Measurements from ENCODE around the gene KCNH1.

Gene KCNH1

DNA sequence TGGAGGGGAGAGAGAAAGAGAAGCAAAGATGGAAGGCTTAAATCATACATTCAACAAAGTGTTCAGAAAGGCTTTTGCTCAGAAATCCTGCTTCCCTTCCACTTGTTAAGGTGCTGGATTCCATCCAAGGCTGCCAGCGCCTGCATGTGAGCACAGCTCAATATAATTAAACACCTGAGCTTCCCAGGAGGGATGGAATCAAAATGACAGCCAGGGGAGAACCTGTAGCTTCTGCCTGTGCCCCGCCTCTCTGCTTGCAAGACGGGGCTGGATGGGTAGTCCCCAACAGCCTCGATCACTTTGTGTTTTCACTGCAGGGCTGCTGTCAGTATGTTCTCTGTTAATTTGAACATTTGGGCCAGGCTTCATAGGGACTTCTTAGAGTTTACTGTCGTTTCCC, 225.7 kb downstream of the KCNH1 start:
- Histone ChIP-seq H3K4me3 (ENCODE audit: low read length) (no peak overlapping the region), H3K36me3 (ENCODE audit: control insufficient read depth, insufficient read depth, low read length) (no peaks in the 10 kb centered on the region), H3K27ac (ENCODE audit: low read length) (no peak overlapping the region), H3K9me3 (ENCODE audit: control insufficient read depth, insufficient read depth, low read length) (no peaks in the 10 kb centered on the region), H3K4me1 (ENCODE audit: control insufficient read depth, insufficient read depth, low read length) (no peaks in the 10 kb centered on the region), H3K27me3 (ENCODE audit: control insufficient read depth, insufficient read depth, low read length) (no peaks in the 10 kb centered on the region)
- no CpG with 5 or more reads among the region's 5 CpGs for WGBS (ENCODE audit: insufficient coverage, insufficient read length)
- DNase-seq (ENCODE audit: low read depth, low spot score) = no peak

DNA sequence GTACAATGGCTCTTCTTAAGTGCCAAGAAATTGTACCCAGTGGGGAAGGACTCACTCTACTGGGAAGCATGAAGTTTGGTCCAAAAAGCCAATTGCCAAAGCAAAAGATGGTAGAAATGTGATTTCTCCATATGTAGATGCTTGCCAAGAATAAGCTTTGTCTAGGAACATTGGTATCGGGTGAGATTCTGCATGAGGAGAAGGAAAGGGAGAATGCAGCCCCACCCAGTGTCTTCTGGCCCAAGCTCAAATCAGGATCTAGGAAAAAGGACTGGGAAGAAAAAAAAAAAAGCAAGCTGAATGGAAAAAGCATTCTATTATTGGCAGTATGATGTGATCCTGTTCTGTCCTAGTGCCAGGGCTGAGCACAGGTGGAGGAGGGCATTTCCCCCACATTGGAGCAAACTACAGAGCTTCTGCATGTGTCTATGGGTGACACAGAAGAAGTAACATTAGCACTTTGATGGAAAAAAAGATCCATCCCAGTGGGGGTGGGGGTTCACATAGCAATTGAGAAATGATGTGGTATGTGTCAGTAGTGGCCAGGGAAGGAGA, 226.6 kb downstream of the KCNH1 start:
- no CpG with 5 or more reads among the region's 1 CpG for WGBS (ENCODE audit: insufficient coverage, insufficient read length)

DNA sequence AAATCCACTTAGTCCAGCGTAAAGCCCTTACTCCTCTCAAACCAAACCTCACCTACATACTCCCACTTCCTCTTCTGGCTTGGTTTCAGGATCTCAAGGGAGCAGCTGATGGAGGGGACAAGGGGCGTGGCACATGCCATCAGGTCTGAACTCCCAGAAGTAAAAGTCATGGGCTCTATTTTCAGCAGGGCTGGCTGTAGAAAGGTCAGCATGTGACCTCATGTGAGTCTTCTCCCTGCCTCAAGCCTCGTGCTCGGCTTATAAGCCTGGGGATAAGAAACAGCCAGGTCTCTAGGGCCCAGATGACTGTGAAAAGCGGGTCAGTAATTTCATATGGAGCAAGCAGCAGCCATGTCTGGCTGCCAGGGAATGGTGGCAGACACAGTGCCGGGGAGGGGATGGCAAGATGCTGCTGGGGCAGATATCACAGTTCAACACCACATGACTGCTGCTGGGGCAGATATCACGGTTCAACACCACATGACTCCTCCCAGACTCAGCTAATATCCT, 227.9 kb downstream of the KCNH1 start:
- H3K4me3 ChIP-seq (ENCODE audit: low read length) = no peak overlapping the region
- H3K36me3 ChIP-seq (ENCODE audit: control insufficient read depth, insufficient read depth, low read length) = no peaks in the 10 kb centered on the region
- H3K27me3 ChIP-seq (ENCODE audit: control insufficient read depth, insufficient read depth, low read length) = no peaks in the 10 kb centered on the region
- no peaks in the 10 kb centered on the region for H3K9me3 ChIP-seq (ENCODE audit: control insufficient read depth, insufficient read depth, low read length)
- no peaks in the 10 kb centered on the region for H3K4me1 ChIP-seq (ENCODE audit: control insufficient read depth, insufficient read depth, low read length)
- H3K27ac ChIP-seq (ENCODE audit: low read length) = no peak overlapping the region
- DNase-seq (ENCODE audit: low read depth, low spot score) = no peak
- WGBS (ENCODE audit: insufficient coverage, insufficient read length) = 100% methylated on average over 1 of the region's 7 CpGs

More for the DNA sequence above, 226.6 kb downstream of the KCNH1 start:
- Histone ChIP-seq H3K4me3 (ENCODE audit: low read length) (no peak overlapping the region), H3K4me1 (ENCODE audit: control insufficient read depth, insufficient read depth, low read length) (no peaks in the 10 kb centered on the region), H3K9me3 (ENCODE audit: control insufficient read depth, insufficient read depth, low read length) (no peaks in the 10 kb centered on the region), H3K27me3 (ENCODE audit: control insufficient read depth, insufficient read depth, low read length) (no peaks in the 10 kb centered on the region), H3K27ac (ENCODE audit: low read length) (no peak overlapping the region), H3K36me3 (ENCODE audit: control insufficient read depth, insufficient read depth, low read length) (no peaks in the 10 kb centered on the region)
- no peak for DNase-seq (ENCODE audit: low read depth, low spot score)

DNA sequence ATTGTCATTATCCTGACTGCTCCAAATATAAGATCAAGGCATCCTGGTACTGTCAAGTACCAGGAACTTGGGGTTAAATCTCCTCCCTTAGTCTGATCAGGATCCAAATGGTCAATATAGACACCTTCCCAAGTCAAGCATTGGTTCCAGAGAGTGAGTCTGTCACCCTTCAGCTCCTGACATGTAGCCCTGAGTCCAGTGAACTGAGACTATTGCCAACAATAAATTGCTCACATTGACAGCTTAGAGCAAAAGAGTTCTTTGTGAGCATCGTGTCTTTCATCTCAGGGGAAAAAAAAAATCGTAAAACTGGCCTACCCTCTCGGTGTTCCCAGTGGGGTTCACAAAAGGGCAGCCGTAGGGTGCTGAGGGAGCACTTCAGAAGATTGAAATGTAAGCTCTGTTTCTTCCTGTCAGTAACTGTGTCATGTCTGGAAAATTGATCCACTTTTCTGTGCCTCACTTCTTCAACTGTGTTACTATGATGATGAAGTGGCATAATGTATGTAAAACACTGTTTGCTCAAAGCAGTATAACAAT, 228.5 kb downstream of the KCNH1 start:
- Histone ChIP-seq H3K27ac (ENCODE audit: low read length) (no peak overlapping the region), H3K9me3 (ENCODE audit: control insufficient read depth, insufficient read depth, low read length) (no peaks in the 10 kb centered on the region), H3K4me3 (ENCODE audit: low read length) (no peak overlapping the region), H3K27me3 (ENCODE audit: control insufficient read depth, insufficient read depth, low read length) (no peaks in the 10 kb centered on the region), H3K36me3 (ENCODE audit: control insufficient read depth, insufficient read depth, low read length) (no peaks in the 10 kb centered on the region), H3K4me1 (ENCODE audit: control insufficient read depth, insufficient read depth, low read length) (no peaks in the 10 kb centered on the region)
- no peak for DNase-seq (ENCODE audit: low read depth, low spot score)
- no CpG with 5 or more reads among the region's 4 CpGs for WGBS (ENCODE audit: insufficient coverage, insufficient read length)

DNA sequence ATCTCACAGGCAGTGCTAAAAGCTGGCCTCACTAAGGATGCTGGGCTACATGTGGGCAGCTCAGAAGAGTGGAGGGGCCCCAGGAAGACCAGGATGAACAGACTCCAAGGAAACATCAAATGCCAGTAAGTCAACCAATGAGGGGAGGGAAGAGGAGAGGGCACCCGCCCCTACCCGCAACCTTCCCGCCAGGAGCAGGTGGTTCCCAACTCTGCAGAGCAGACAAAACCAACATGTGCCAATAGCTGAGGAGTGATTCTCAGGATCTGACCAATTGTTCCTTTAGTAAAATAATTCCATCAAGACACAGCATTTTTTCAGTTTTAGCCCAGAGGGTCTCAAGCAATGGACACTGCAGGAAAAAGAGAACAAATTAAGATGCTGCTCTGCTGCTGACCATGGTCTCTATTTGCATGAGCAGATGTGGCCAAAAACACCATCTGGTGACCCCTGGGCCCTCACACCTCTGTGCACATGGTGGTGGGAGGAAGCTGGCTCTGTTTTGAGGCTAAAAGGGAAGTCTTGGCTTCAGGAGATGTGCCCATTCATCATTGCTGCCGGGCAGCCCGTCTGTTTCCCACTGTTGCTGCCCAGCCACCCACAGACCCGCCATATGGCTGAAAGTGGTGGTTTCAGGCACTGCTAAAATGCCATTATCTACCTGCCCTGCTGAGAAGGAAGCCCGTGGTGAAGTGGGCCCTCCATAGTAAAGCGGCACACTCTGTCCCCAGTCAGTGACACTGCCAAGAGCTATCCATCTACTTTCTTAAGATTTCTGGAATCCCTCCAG, 231.8 kb downstream of the KCNH1 start:
- Histone ChIP-seq H3K9me3 (ENCODE audit: control insufficient read depth, insufficient read depth, low read length) (no peaks in the 10 kb centered on the region), H3K27ac (ENCODE audit: low read length) (no peak overlapping the region), H3K36me3 (ENCODE audit: control insufficient read depth, insufficient read depth, low read length) (no peaks in the 10 kb centered on the region), H3K27me3 (ENCODE audit: control insufficient read depth, insufficient read depth, low read length) (no peaks in the 10 kb centered on the region), H3K4me3 (ENCODE audit: low read length) (no peak overlapping the region), H3K4me1 (ENCODE audit: control insufficient read depth, insufficient read depth, low read length) (no peaks in the 10 kb centered on the region)
- no peak for DNase-seq (ENCODE audit: low read depth, low spot score)
- no CpG with 5 or more reads among the region's 8 CpGs for WGBS (ENCODE audit: insufficient coverage, insufficient read length)

DNA sequence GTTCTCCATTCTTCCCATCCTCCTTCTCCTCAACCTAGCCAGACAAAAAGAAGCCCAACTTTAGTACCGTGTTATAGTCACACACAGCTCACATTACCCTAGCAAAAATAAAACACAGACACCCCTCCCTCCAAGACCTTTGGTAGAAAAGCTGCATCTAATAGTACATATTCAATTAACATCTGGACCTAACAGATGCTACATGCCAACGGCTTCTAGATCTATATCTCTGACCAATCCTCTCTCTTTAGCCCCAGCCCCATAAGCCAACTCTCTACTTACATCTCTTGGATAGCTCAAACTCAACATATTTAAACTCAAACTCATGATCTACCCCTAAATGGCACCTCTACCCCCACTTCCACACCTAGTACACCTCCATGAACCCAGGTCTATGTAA, 233.1 kb downstream of the KCNH1 start:
- Histone ChIP-seq H3K4me1 (ENCODE audit: control insufficient read depth, insufficient read depth, low read length) (no peaks in the 10 kb centered on the region), H3K27ac (ENCODE audit: low read length) (no peak overlapping the region), H3K4me3 (ENCODE audit: low read length) (no peak overlapping the region), H3K27me3 (ENCODE audit: control insufficient read depth, insufficient read depth, low read length) (no peaks in the 10 kb centered on the region), H3K36me3 (ENCODE audit: control insufficient read depth, insufficient read depth, low read length) (no peaks in the 10 kb centered on the region), H3K9me3 (ENCODE audit: control insufficient read depth, insufficient read depth, low read length) (no peaks in the 10 kb centered on the region)
- WGBS (ENCODE audit: insufficient coverage, insufficient read length) = no CpG with 5 or more reads among the region's 2 CpGs
- no peak for DNase-seq (ENCODE audit: low read depth, low spot score)

DNA sequence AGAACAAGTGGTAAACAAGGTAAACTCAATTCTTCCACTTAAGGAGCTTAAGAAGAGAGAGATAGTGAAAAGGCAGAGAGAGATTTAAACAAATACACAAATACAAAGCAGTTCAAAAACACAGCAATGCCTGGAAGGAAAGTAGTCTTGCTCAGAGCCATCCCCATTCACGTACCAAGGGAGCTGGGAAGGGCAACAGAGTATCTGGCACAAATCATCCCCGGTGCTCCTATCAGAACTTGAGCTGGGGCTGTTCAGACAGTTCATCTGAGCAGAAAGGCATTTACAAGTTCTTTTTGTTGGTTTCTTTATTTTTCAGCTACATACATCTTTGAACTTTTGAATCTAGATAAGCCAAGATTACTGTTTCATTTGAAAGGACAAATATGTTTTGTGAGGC, 233.9 kb downstream of the KCNH1 start:
- Histone ChIP-seq H3K9me3 (ENCODE audit: control insufficient read depth, insufficient read depth, low read length) (no peaks in the 10 kb centered on the region), H3K36me3 (ENCODE audit: control insufficient read depth, insufficient read depth, low read length) (no peaks in the 10 kb centered on the region), H3K4me1 (ENCODE audit: control insufficient read depth, insufficient read depth, low read length) (no peaks in the 10 kb centered on the region), H3K27me3 (ENCODE audit: control insufficient read depth, insufficient read depth, low read length) (no peaks in the 10 kb centered on the region), H3K4me3 (ENCODE audit: low read length) (no peak overlapping the region), H3K27ac (ENCODE audit: low read length) (no peak overlapping the region)
- WGBS (ENCODE audit: insufficient coverage, insufficient read length) = no CpG with 5 or more reads among the region's 2 CpGs
- no peak for DNase-seq (ENCODE audit: low read depth, low spot score)

DNA sequence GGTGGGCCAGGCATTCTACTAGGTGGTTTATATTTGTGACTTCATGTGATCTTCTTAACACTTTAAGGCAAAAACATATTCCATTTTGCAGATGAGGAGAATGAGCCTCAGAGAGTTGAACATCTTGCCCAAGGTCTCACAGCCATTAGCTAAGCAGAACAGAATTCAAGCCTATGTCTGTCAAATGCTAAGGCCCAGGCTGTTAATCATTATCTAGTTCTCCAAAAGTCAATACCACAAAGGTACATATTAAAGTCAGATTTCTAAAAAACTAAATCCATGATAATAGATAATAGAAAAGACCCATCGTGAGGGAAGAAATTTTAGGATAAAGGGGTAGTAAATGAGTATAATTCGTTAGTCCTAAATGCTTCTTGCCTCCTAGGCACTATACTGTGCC, 234.3 kb downstream of the KCNH1 start:
- H3K36me3 ChIP-seq (ENCODE audit: control insufficient read depth, insufficient read depth, low read length) = no peaks in the 10 kb centered on the region
- no peaks in the 10 kb centered on the region for H3K9me3 ChIP-seq (ENCODE audit: control insufficient read depth, insufficient read depth, low read length)
- DNase-seq (ENCODE audit: low read depth, low spot score) = no peak
- no peaks in the 10 kb centered on the region for H3K27me3 ChIP-seq (ENCODE audit: control insufficient read depth, insufficient read depth, low read length)
- no CpG with 5 or more reads among the region's 2 CpGs for WGBS (ENCODE audit: insufficient coverage, insufficient read length)
- no peaks in the 10 kb centered on the region for H3K4me1 ChIP-seq (ENCODE audit: control insufficient read depth, insufficient read depth, low read length)
- H3K27ac ChIP-seq (ENCODE audit: low read length) = no peak overlapping the region
- H3K4me3 ChIP-seq (ENCODE audit: low read length) = no peak overlapping the region

DNA sequence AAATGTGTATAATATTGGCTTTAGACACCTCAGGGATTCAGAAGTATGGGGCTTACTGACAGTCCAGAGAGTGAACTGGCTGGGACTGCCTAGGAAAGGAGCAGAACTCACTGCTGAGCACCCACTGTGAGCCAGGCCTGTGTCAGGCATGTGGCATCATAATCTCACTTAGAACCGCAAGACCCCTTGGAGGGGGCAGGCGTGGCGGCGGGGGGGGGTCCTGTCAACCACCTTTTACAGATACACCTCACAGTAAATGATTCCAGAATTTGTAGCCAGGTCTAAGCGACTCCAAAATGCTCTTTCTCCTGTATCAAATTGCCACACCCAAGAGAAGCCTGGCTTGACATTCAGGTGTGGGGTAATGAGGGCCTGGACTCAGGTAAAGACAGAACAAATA, 235.5 kb downstream of the KCNH1 start:
- no peak for DNase-seq (ENCODE audit: low read depth, low spot score)
- WGBS (ENCODE audit: insufficient coverage, insufficient read length) = no CpG with 5 or more reads among the region's 5 CpGs
- Histone ChIP-seq H3K4me1 (ENCODE audit: control insufficient read depth, insufficient read depth, low read length) (no peaks in the 10 kb centered on the region), H3K27ac (ENCODE audit: low read length) (no peak overlapping the region), H3K36me3 (ENCODE audit: control insufficient read depth, insufficient read depth, low read length) (no peaks in the 10 kb centered on the region), H3K4me3 (ENCODE audit: low read length) (no peak overlapping the region), H3K27me3 (ENCODE audit: control insufficient read depth, insufficient read depth, low read length) (no peaks in the 10 kb centered on the region), H3K9me3 (ENCODE audit: control insufficient read depth, insufficient read depth, low read length) (no peaks in the 10 kb centered on the region)

DNA sequence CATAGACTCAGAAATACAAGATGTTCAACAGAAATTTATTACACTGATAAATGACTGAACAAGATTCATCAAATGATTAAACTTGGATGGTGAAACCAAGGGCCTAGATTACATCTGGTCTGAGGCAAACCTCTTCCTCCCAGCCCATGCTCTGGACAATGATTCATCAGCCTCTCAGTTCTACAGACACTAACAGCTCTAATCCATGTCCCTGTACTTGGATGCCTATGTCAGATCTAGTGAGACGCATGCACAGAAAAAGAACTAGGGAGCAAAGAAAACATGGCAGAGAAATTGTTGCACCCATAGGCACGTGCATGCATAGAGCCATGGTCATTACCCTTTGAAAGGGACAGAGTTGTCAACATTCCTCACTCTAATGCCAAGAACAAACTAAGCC, 250.1 kb downstream of the KCNH1 start:
- DNase-seq (ENCODE audit: low read depth, low spot score) = no peak
- H3K36me3 ChIP-seq (ENCODE audit: control insufficient read depth, insufficient read depth, low read length) = no peaks in the 10 kb centered on the region
- no CpG with 5 or more reads among the region's 2 CpGs for WGBS (ENCODE audit: insufficient coverage, insufficient read length)
- no peaks in the 10 kb centered on the region for H3K27me3 ChIP-seq (ENCODE audit: control insufficient read depth, insufficient read depth, low read length)
- no peaks in the 10 kb centered on the region for H3K4me1 ChIP-seq (ENCODE audit: control insufficient read depth, insufficient read depth, low read length)
- no peak overlapping the region for H3K4me3 ChIP-seq (ENCODE audit: low read length)
- no peak overlapping the region for H3K27ac ChIP-seq (ENCODE audit: low read length)
- H3K9me3 ChIP-seq (ENCODE audit: control insufficient read depth, insufficient read depth, low read length) = no peaks in the 10 kb centered on the region
